ENCODE measurements around the gene HEYL.

HEYL gene

DNA sequence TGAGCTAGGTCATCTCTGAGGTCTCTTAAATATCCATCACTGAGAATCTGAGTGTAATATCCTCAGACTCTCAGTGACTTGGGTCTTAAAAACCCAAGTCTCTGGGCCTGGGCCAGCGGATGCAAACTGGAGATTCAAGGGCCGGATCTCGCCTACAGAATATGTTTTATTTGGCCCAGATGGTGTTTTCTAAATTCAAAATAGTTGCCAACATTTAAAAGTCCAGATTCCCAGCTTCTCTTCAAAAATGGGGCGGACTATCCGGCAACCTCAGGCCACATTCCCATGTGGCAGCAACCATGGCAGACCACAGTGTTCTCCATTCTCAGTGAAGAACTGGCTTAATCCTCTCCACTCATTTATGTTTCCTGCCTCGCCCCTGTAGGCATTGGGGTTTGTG lies 12.7 kb upstream of the HEYL start:
- TF ChIP-seq, protein P1, sequence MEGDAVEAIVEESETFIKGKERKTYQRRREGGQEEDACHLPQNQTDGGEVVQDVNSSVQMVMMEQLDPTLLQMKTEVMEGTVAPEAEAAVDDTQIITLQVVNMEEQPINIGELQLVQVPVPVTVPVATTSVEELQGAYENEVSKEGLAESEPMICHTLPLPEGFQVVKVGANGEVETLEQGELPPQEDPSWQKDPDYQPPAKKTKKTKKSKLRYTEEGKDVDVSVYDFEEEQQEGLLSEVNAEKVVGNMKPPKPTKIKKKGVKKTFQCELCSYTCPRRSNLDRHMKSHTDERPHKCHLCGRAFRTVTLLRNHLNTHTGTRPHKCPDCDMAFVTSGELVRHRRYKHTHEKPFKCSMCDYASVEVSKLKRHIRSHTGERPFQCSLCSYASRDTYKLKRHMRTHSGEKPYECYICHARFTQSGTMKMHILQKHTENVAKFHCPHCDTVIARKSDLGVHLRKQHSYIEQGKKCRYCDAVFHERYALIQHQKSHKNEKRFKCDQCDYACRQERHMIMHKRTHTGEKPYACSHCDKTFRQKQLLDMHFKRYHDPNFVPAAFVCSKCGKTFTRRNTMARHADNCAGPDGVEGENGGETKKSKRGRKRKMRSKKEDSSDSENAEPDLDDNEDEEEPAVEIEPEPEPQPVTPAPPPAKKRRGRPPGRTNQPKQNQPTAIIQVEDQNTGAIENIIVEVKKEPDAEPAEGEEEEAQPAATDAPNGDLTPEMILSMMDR (conservative IDR thresholded peaks at IDR 0.05; ENCODE audit: low read depth, low read length), result no peak
- H3K4me3 ChIP-seq (ENCODE audit: low read length), result no peak overlapping the region
- no peak for DNase-seq (ENCODE audit: low read depth)

- no peak overlapping the region for H3K4me3 ChIP-seq (ENCODE audit: low read length)
- no peak for DNase-seq (ENCODE audit: low read depth)
- TF ChIP-seq, protein P1 (conservative IDR thresholded peaks at IDR 0.05; ENCODE audit: low read depth, low read length), result no peak
These were observed 11.0 kb upstream of the HEYL start for GRCh38 chr1:39650431-39650830.

DNA sequence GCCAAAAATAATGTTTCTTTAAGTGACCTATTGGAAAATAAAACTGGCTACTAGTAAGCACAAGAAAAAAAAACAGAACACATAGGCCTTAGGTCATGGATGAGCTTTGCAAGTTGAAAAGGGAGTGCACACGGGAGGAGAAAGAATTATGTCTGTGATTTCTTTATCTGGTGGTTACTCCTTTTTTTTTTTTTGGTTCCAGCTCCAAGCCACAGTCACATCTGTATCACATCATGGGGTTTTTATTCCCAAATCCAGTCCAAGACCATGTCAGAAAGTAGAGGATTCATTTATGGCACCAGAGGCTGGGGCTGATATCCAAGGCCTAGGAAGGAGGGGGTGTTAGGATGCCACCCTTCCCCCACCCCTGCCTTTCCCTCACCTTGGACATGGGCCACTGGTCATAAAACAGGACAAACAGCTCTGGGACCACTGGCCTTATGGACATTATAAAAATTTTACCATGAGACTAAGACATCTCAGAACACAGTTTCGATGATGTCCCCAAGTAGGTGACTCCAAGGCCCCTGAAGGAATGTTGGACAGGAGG lies 10.3 kb upstream of the HEYL start:
- TF ChIP-seq, protein P1 (conservative IDR thresholded peaks at IDR 0.05; ENCODE audit: low read depth, low read length), result no peak
- DNase-seq (ENCODE audit: low read depth), result no peak
- H3K4me3 ChIP-seq (ENCODE audit: low read length), result no peak overlapping the region

- TF ChIP-seq, protein P1 (conservative IDR thresholded peaks at IDR 0.05; ENCODE audit: low read depth, low read length), result no peak
- no peak overlapping the region for H3K4me3 ChIP-seq (ENCODE audit: low read length)
- DNase-seq (ENCODE audit: low read depth), result no peak
These were observed 9.1 kb upstream of the HEYL start for GRCh38 chr1:39648496-39648895.

DNA sequence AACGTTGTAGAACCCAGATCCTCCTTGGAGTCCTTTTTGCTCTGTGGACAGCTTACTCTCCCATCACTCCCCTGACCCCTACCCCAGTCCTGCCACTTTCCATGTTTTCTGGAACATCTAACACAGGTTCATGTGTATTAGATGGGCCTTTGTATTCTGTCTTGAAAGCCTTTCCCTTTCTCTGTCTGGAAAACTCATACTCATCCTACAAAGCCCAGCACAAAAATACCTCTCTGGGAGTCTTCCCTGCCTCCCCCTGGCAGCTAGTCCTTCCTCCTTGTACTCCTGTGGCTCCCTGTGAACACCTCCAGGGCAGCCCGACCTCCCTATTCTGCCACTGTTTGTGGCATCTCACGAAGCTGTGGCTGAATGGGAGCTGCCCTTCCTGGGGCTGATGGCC lies 7.8 kb upstream of the HEYL start:
- H3K4me3 ChIP-seq (ENCODE audit: low read length), result no peak overlapping the region
- TF ChIP-seq, protein P1 (conservative IDR thresholded peaks at IDR 0.05; ENCODE audit: low read depth, low read length), result no peak
- DNase-seq (ENCODE audit: low read depth), result no peak

GRCh38 chr1:39646232-39647081 lies 7.0 kb upstream of the HEYL start:
- DNase-seq (ENCODE audit: low read depth), result no peak
- no peak overlapping the region for H3K4me3 ChIP-seq (ENCODE audit: low read length)
- TF ChIP-seq, protein P1 (conservative IDR thresholded peaks at IDR 0.05; ENCODE audit: low read depth, low read length), result no peak
